SK-N-DZ (cell line): ENCODE data around the gene CDH4.

ENCODE experiments used
- DNase-seq: peaks from one replicate; pipeline ENCODE4 v3.0.0-alpha.2; 2015; ENCODE audit warnings: low spot score

Gene CDH4

GRCh38 chr20:61281286-61281795 lies 29.3 kb downstream of the CDH4 start:
- no peak for DNase-seq

- DNase-seq: no peak
These were observed 32.7 kb downstream of the CDH4 start for GRCh38 chr20:61284752-61285151.

- no peak for DNase-seq
These were observed 33.1 kb downstream of the CDH4 start for GRCh38 chr20:61285152-61285645.

GRCh38 chr20:61285691-61286090 lies 33.6 kb downstream of the CDH4 start:
- DNase-seq: no peak

- no peak for DNase-seq
These were observed 35.7 kb downstream of the CDH4 start for GRCh38 chr20:61287583-61288275.

GRCh38 chr20:61288331-61288784 lies 36.3 kb downstream of the CDH4 start:
- DNase-seq: no peak

- DNase-seq: no peak
These were observed 37.1 kb downstream of the CDH4 start for GRCh38 chr20:61289166-61289565.

- no peak for DNase-seq
These were observed 38.7 kb downstream of the CDH4 start for GRCh38 chr20:61290721-61291120.

GRCh38 chr20:61291166-61291829 lies 39.2 kb downstream of the CDH4 start:
- no peak for DNase-seq

GRCh38 chr20:61292391-61292790 lies 40.3 kb downstream of the CDH4 start:
- DNase-seq: no peak

- no peak for DNase-seq
These were observed 41.0 kb downstream of the CDH4 start for GRCh38 chr20:61292821-61293612.

- no peak for DNase-seq
These were observed 41.9 kb downstream of the CDH4 start for GRCh38 chr20:61293951-61294350.

GRCh38 chr20:61295249-61295648 lies 43.2 kb downstream of the CDH4 start:
- DNase-seq: no peak

- DNase-seq: no peak
These were observed 43.9 kb downstream of the CDH4 start for GRCh38 chr20:61295682-61296628.

- no peak for DNase-seq
These were observed 44.6 kb downstream of the CDH4 start for GRCh38 chr20:61296629-61297019.

GRCh38 chr20:61297491-61297890 lies 45.4 kb downstream of the CDH4 start:
- DNase-seq: no peak

GRCh38 chr20:61297986-61298385 lies 45.9 kb downstream of the CDH4 start:
- no peak for DNase-seq

- DNase-seq: no peak
These were observed 46.6 kb downstream of the CDH4 start for GRCh38 chr20:61298661-61299060.

- DNase-seq: no peak
These were observed 47.0 kb downstream of the CDH4 start for GRCh38 chr20:61299104-61299503.

GRCh38 chr20:61299618-61300017 lies 47.6 kb downstream of the CDH4 start:
- no peak for DNase-seq

- DNase-seq: no peak
These were observed 48.2 kb downstream of the CDH4 start for GRCh38 chr20:61300293-61300692.
